ENCODE results near the gene SPATS2L. TPM values are rescaled to one million over a fixed set of nuclear protein-coding genes. Genes with fewer than 3 reads are reported as not detected.

SPATS2L gene
- total and polyA plus RNA-seq, 12 donors, result 23.4 to 104 (median 71.8) TPM

DNA sequence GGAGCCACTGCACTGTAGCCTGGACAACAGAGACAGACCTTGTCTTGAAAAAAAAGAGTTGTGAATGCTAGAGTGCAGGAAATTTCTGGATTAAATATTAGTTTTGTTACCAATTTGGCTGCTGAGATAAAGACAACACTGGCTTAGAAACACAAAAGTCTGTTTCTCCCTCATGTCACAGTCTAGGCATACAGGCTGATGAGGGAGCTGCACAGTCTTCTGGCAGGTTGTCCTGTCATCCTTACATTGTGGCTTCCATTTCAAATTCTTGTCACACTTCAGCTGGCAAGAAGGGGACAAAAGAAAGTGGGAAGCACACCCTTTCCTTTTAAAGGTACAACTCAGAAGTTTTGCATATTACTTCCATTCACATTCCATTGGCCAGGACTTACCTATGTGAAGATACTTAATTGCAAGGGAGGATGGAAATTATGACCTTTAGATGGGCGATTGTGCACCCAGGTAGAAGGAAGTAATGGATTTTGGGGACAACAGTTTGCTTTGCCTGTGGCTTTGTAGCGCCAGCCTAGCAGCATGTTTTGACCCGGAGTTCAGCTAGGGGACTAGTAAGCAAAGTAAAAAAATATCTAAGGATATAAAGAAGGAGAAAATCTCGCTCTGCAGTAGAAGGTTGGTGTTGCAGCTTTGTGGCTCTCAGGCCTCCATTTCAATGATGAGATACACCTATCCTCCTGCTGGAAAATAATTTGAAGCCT is 55.9 kb downstream of the SPATS2L start:
- H3K4me3 ChIP-seq, result no peak overlapping the region
- intact Hi-C loops (cut with DNase I), result no loop called here
- no peaks in the 10 kb centered on the region for H3K27me3 ChIP-seq
- no peaks in the 10 kb centered on the region for H3K36me3 ChIP-seq
- TF ChIP-seq, protein P1, sequence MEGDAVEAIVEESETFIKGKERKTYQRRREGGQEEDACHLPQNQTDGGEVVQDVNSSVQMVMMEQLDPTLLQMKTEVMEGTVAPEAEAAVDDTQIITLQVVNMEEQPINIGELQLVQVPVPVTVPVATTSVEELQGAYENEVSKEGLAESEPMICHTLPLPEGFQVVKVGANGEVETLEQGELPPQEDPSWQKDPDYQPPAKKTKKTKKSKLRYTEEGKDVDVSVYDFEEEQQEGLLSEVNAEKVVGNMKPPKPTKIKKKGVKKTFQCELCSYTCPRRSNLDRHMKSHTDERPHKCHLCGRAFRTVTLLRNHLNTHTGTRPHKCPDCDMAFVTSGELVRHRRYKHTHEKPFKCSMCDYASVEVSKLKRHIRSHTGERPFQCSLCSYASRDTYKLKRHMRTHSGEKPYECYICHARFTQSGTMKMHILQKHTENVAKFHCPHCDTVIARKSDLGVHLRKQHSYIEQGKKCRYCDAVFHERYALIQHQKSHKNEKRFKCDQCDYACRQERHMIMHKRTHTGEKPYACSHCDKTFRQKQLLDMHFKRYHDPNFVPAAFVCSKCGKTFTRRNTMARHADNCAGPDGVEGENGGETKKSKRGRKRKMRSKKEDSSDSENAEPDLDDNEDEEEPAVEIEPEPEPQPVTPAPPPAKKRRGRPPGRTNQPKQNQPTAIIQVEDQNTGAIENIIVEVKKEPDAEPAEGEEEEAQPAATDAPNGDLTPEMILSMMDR (IDR thresholded peaks at IDR 0.05), result no peak
- peaks cover 0 to 41% (median 21%) of the 10 kb centered on the region in 9 donors for H3K4me1 ChIP-seq
- no peaks in the 10 kb centered on the region for H3K9me3 ChIP-seq
- WGBS, 2 donors, result 98 to 99% methylated on average over 4 of the region's 4 CpGs
- DNase-seq (no peak), ATAC-seq (no peak)
- no peak overlapping the region for H3K27ac ChIP-seq

DNA sequence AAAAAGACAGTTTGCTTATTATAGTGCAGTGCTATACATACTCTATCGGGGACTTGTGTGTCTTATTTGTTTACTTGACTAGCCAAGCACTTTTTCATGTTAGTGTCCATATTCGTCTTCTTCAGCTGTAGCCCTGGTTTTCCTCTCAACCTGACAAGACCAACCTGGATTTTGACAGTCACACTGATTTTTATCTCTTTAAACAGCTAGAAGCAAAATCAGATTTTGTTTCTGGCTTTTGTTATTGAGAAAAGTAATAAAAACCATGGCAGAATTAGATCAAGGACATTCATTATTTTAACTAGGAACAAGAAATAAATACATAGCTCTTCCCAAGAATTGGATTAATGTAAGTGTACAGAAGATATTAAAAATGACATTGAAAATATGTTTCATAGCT is 56.8 kb downstream of the SPATS2L start:
- no peaks in the 10 kb centered on the region for H3K27me3 ChIP-seq
- H3K27ac ChIP-seq, result no peak overlapping the region
- intact Hi-C loops (cut with DNase I), result no loop called here
- H3K4me3 ChIP-seq, result no peak overlapping the region
- no peaks in the 10 kb centered on the region for H3K9me3 ChIP-seq
- 92 to 95% methylated on average over 2 of the region's 2 CpGs for WGBS, 2 donors
- peaks cover 0 to 32% (median 24%) of the 10 kb centered on the region in 9 donors for H3K4me1 ChIP-seq
- H3K36me3 ChIP-seq, result no peaks in the 10 kb centered on the region
- ATAC-seq, result no peak
- TF ChIP-seq, protein P1 (IDR thresholded peaks at IDR 0.05), result no peak
- DNase-seq, result no peak

DNA sequence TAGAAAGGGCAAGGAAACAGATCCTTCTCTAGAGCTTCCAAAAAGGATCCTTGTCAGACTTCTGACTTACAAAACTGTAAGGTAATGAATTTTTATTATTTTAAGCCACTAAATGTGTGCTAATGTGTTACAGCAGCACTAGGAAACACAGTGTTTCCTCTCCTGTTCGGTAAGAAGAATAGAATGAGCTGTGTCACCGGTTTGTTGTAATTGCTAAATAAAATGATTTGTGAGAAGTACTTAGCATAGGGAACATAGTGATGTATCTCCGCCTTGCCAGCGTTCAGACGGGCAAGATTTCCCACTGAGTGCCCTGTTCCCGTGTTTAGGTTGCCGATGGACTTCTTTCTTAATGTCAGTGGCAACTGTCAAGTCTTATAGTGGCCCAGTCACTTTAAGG is 57.6 kb downstream of the SPATS2L start:
- no peak overlapping the region for H3K27ac ChIP-seq
- H3K4me3 ChIP-seq, result no peak overlapping the region
- intact Hi-C loops (cut with DNase I), result no loop called here
- no peaks in the 10 kb centered on the region for H3K9me3 ChIP-seq
- WGBS, 2 donors, result 85 to 88% methylated on average over 7 of the region's 7 CpGs
- H3K36me3 ChIP-seq, result no peaks in the 10 kb centered on the region
- no peaks in the 10 kb centered on the region for H3K27me3 ChIP-seq
- DNase-seq, result no peak
- ATAC-seq, result no peak
- H3K4me1 ChIP-seq, result peaks cover 0 to 24% (median 18%) of the 10 kb centered on the region in 9 donors
- TF ChIP-seq, protein P1 (IDR thresholded peaks at IDR 0.05), result no peak

DNA sequence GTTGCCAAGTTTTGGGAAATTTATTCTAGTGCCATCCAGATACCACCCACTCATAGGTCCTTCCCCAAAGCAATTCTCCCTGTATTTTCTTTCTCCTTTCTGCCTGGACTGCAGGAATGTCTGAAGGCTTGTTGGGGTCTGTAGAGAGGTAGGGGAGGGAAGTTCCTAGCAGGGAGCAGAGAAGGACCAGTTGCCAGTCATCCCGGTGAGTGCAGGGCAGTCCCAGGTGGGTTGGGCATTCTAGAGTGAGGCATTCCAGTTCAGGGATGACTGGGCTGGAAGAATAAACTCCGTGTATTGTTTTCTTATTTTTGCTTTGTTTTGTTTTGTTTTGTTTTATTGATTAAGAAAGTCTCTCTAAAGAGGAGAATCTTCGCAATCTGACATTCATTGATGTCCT is 58.1 kb downstream of the SPATS2L start:
- no peaks in the 10 kb centered on the region for H3K9me3 ChIP-seq
- 83 to 88% methylated on average over 3 of the region's 3 CpGs for WGBS, 2 donors
- TF ChIP-seq, protein P1 (IDR thresholded peaks at IDR 0.05), result no peak
- peaks cover 0 to 19% (median 13%) of the 10 kb centered on the region in 9 donors for H3K4me1 ChIP-seq
- DNase-seq (no peak), ATAC-seq (no peak)
- no peaks in the 10 kb centered on the region for H3K27me3 ChIP-seq
- H3K36me3 ChIP-seq, result no peaks in the 10 kb centered on the region
- intact Hi-C loops (cut with DNase I), result no loop called here
- no peak overlapping the region for H3K4me3 ChIP-seq
- H3K27ac ChIP-seq, result no peak overlapping the region
